Measurements from ENCODE around the gene BMPR1B.

The BMPR1B gene

GRCh38 chr4:94757192-94758140, at the start of gene BMPR1B:
BMPR1B (plus strand) TSS chr4:94757955; CDS start chr4:95104425, 346,470 bp downstream.
- DNase-seq, result no peak

GRCh38 chr4:94711635-94712034, 46.1 kb upstream of the BMPR1B start:
- no peak for DNase-seq

- DNase-seq, result no peak
Observed at GRCh38 chr4:94714365-94715160, 43.2 kb upstream of the BMPR1B start.

- DNase-seq, result no peak
Observed at GRCh38 chr4:94715726-94716125, 42.0 kb upstream of the BMPR1B start.

GRCh38 chr4:94721310-94721709, 36.4 kb upstream of the BMPR1B start:
- DNase-seq, result no peak

- no peak for DNase-seq
Observed at GRCh38 chr4:94722270-94722669, 35.5 kb upstream of the BMPR1B start.

GRCh38 chr4:94722748-94723147, 35.0 kb upstream of the BMPR1B start:
- no peak for DNase-seq

GRCh38 chr4:94724016-94724790, 33.6 kb upstream of the BMPR1B start:
- DNase-seq, result no peak

- no peak for DNase-seq
Observed at GRCh38 chr4:94726524-94727123, 31.1 kb upstream of the BMPR1B start.

- no peak for DNase-seq
Observed at GRCh38 chr4:94728056-94728766, 29.5 kb upstream of the BMPR1B start.

GRCh38 chr4:94732358-94732698, 25.4 kb upstream of the BMPR1B start:
- no peak for DNase-seq

- DNase-seq, result no peak
Observed at GRCh38 chr4:94739741-94740140, 18.0 kb upstream of the BMPR1B start.

- DNase-seq, result no peak
Observed at GRCh38 chr4:94741304-94741703, 16.5 kb upstream of the BMPR1B start.

- DNase-seq, result no peak
Observed at GRCh38 chr4:94743838-94744237, 13.9 kb upstream of the BMPR1B start.

- no peak for DNase-seq
Observed at GRCh38 chr4:94744850-94745249, 12.9 kb upstream of the BMPR1B start.

GRCh38 chr4:94746746-94747145, 11.0 kb upstream of the BMPR1B start:
- DNase-seq, result no peak

- no peak for DNase-seq
Observed at GRCh38 chr4:94758141-94758699, 465 bp downstream of the BMPR1B start.

- DNase-seq, result no peak
Observed at GRCh38 chr4:94758700-94759399, 1.1 kb downstream of the BMPR1B start.

- DNase-seq, result no peak
Observed at GRCh38 chr4:94759767-94760211, 2.0 kb downstream of the BMPR1B start.

GRCh38 chr4:94762326-94762725, 4.6 kb downstream of the BMPR1B start:
- DNase-seq, result no peak

- DNase-seq, result no peak
Observed at GRCh38 chr4:94763005-94763404, 5.2 kb downstream of the BMPR1B start.
